GM12878 (cell line): Measurements from ENCODE around the gene B9D1. TPM values are rescaled to one million over a fixed set of nuclear protein-coding genes. Genes with fewer than 3 reads are reported as not detected.

ENCODE experiments used
- ATAC-seq: fragments of 200-7000 bp; cut with Tn5 transposase; 3 replicates; pipeline ENCODE4 v1.9.1; 2020; ENCODE audit warnings: mild to moderate bottlenecking, moderate library complexity
- BruUV-seq: library from RNA; stranded (reverse); fragments of 400-500 nt; replicated peaks from 2 replicates; lab custom pipeline; 2021; lab: Mats Ljungman, UMichigan
- CTCF ChIA-PET: fragments of 300-600 bp; sonication (Branson Sonifier 250); formaldehyde crosslinking; extraction: SDS; loops from one replicate; lab custom pipeline; 2021; ENCODE audit warnings: inconsistent platforms; lab: Yijun Ruan, JAX
- POLR2A ChIA-PET: fragments of 350-600 bp; formaldehyde crosslinking; extraction: SDS; loops from one replicate; lab custom pipeline; 2021; ENCODE audit warnings: inconsistent platforms; lab: Charles Lee
- RAD21 ChIA-PET: fragments of 300-600 bp; sonication (Branson Sonifier 250); formaldehyde crosslinking; loops from one replicate; lab custom pipeline; 2023; ENCODE audit warnings: antibody characterized with exemption; ENCODE audit not compliant: unreplicated experiment; lab: Charles Lee
- SMC1A ChIA-PET: fragments of 300-600 bp; sonication (Branson Sonifier 250); formaldehyde crosslinking; loops from one replicate; lab custom pipeline; 2023; ENCODE audit not compliant: unreplicated experiment, uncharacterized antibody; lab: Charles Lee
- DNase-seq: peaks from one replicate; pipeline ENCODE4 v3.0.0-alpha.2; 2011; ENCODE audit warnings: low read depth, low spot score
- FAIRE-seq: peaks from 3 replicates; lab custom pipeline; 2011; peaks lifted over from hg19 to GRCh38; lab: Jason Lieb, UNC
- H2AFZ ChIP-seq: 2 replicates; pipeline ENCODE4 v1.6.0; 2011; ENCODE audit warnings: low read depth, low read length, control low read depth; ENCODE audit not compliant: control insufficient read depth
- H3K27ac ChIP-seq: 2 replicates; pipeline ENCODE4 v1.5.1; 2011; ENCODE audit warnings: control low read depth; ENCODE audit not compliant: control insufficient read depth, insufficient read depth
- H3K27me3 ChIP-seq, 2 experiments: replicated peaks in 1 of 2; 2 replicates each; pipeline versions ENCODE4 v1.6.0 to v1.6.1; 2011; ENCODE audit warnings: low read length in 1 of 2; ENCODE audit not compliant: control insufficient read depth in 2 of 2, insufficient read depth in 2 of 2
- H3K36me3 ChIP-seq, 2 experiments: 2 replicates each; pipeline ENCODE4 v1.5.1; 2011; ENCODE audit warnings: low read length in 1 of 2; ENCODE audit not compliant: control insufficient read depth in 2 of 2, insufficient read depth in 2 of 2
- H3K4me1 ChIP-seq: 2 replicates; pipeline ENCODE4 v1.6.1; 2011; ENCODE audit warnings: mild to moderate bottlenecking, low read length, moderate library complexity, mixed read lengths; ENCODE audit not compliant: control insufficient read depth, insufficient read depth
- H3K4me2 ChIP-seq: 2 replicates; pipeline ENCODE4 v1.6.0; 2011; ENCODE audit warnings: control low read depth; ENCODE audit not compliant: control insufficient read depth, insufficient read depth
- H3K4me3 ChIP-seq: fragments of 200-600 bp; sonication (generic); 2 replicates; pipeline ENCODE4 v1.5.1; 2016
- H3K79me2 ChIP-seq: 2 replicates; pipeline ENCODE4 v1.6.0; 2011; ENCODE audit warnings: low read length; ENCODE audit not compliant: control insufficient read depth, insufficient read depth
- H3K9ac ChIP-seq: 2 replicates; pipeline ENCODE4 v1.8.0; 2011; ENCODE audit warnings: low read length, control low read depth, mixed read lengths; ENCODE audit not compliant: control insufficient read depth, insufficient read depth
- H3K9me3 ChIP-seq: replicated peaks from 3 replicates; pipeline ENCODE4 v1.5.1; 2011; ENCODE audit warnings: mild to moderate bottlenecking, low read length; ENCODE audit not compliant: control insufficient read depth, insufficient read depth
- H4K20me1 ChIP-seq: 2 replicates; pipeline ENCODE4 v1.6.0; 2011; ENCODE audit not compliant: control insufficient read depth, insufficient read depth
- BCL11A ChIP-seq: IDR thresholded peaks from 2 replicates; pipeline ENCODE4 v1.6.1; 2011; ENCODE audit warnings: low read depth, low read length
- PRDM15 ChIP-seq: fragments of 450-650 bp; formaldehyde crosslinking; IDR thresholded peaks from 2 replicates; pipeline ENCODE4 v1.4.0; 2020; ENCODE audit warnings: mild to moderate bottlenecking, moderate library complexity
- TAF1 ChIP-seq: IDR thresholded peaks from 2 replicates; pipeline ENCODE4 v1.6.1; 2011; ENCODE audit warnings: mild to moderate bottlenecking, low read depth, low read length, borderline replicate concordance
- TBL1XR1 ChIP-seq: IDR thresholded peaks from 2 replicates; pipeline ENCODE4 v1.6.1; 2012; ENCODE audit warnings: low read depth, low read length, improper control_type of control experiment
- ZNF622 ChIP-seq: fragments of 450-650 bp; IDR thresholded peaks from 2 replicates; pipeline ENCODE4 v1.6.1; 2017; ENCODE audit warnings: mild to moderate bottlenecking, inconsistent platforms
- WGBS: methylation state at CpG from one replicate; pipeline ENCODE4 v1.1.6; 2016; ENCODE audit warnings: low lambda C conversion rate; ENCODE audit not compliant: insufficient replicate concordance, insufficient coverage; ENCODE audit errors: missing lambda C conversion rate; 5-methylcytosine and 5-hydroxymethylcytosine counted together
- in situ Hi-C: fragments of 300-500 bp; cut with MboI; formaldehyde crosslinking; loops from 9 replicates; pipeline ENCODE4 v1.14.3; 2018; ENCODE audit warnings: mixed read lengths
- intact Hi-C: fragments of 100-400 bp; cut with micrococcal nuclease; formaldehyde crosslinking; loops from one replicate; pipeline ENCODE4 v1.14.2; 2022; ENCODE audit not compliant: unreplicated experiment
- polyA plus RNA-seq, 11 experiments: library from polyadenylated mRNA; depleted of rRNA in 4 of 11; unstranded in 6 of 11; stranded (reverse) in 5 of 11; fragments of >200 nt; fragmentation: Nextera tagmentation in 4 of 11; fragmentation: Illumina TruSeq in 1 of 11; extraction: Ambion mirVana in 4 of 11; extraction: Trizol in 1 of 11; gene quantifications; 1 replicate in 1 of 11; 2 replicates in 10 of 11; pipeline versions ENCODE4 v1.2.1 to v1.2.3, GENCODE V29; 2011 to 2016; ENCODE audit warnings: inconsistent platforms in 2 of 11, missing spikeins in 2 of 11, low read depth in 1 of 11
- total RNA-seq, 4 experiments: library from RNA; depleted of rRNA in 3 of 4; stranded (reverse); fragments of >200 nt in 3 of 4; fragmentation: Illumina TruSeq in 1 of 4; extraction: Trizol in 1 of 4; gene quantifications; 2 replicates each; pipeline versions ENCODE4 v1.2.1 to v1.2.3, GENCODE V29; 2013 to 2021
- TF ChIP-seq, protein P1 (sequence below): fragments of 450-650 bp; IDR thresholded peaks from 2 replicates; pipeline ENCODE4 v1.6.1; 2016; ENCODE audit warnings: mild to moderate bottlenecking
- TF ChIP-seq, protein P2 (sequence below): IDR thresholded peaks from 2 replicates; pipeline ENCODE4 v1.6.1; 2011; ENCODE audit warnings: low read depth, low read length, improper control_type of control experiment, borderline replicate concordance

The B9D1 gene
- total and polyA plus RNA-seq, 10 of the 15 experiments (the other 5 are each of a cell fraction or from before 2014, with no cell fraction given) = 5.9 to 18.3 (median 9.8) TPM

DNA sequence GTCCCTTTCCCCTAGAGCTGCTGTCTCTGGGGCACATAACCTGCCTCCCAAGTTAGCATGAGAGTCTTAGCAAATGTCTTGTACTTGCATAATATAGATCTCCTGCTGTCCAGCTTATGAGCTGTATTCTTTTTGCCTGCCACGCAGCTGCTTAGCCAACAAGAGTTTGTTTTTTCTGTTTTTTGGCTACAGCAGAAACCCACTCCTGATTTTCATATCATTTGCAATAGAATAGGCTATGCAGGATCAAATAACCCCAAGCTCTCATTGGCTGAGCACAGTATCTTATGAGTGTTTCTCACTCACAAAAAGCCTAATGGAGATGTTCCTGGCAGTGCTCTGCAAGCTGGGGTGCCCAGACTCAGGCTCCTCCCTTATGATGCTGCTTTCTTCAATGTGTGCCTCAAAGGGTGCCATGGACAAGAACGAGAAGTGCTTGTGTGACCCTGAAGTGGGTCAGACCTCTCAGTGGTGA is 23.1 kb downstream of the B9D1 start:
- H3K4me1 ChIP-seq = no peaks in the 10 kb centered on the region

More for the DNA sequence above, 23.1 kb downstream of the B9D1 start:
- ChIA-PET RAD21 (no interaction called here), POLR2A (no interaction called here), CTCF (interaction anchor here (1.1 to 2.8 kb wide), 3 partner anchors 17 to 100 kb away, joined by 3 to 20 read pairs (median 8); partner anchors contain the start of gene B9D1), SMC1A (interaction anchor here (0.8 to 2.0 kb wide), 5 partner anchors 14 to 115 kb away, joined by 3 to 11 read pairs (median 3); no protein-coding TSS in a partner anchor)
- no peak overlapping the region for H2AFZ ChIP-seq
- no peaks in the 10 kb centered on the region for H4K20me1 ChIP-seq
- ATAC-seq (no peak), FAIRE-seq (no peak), DNase-seq (no peak)
- no peak overlapping the region for H3K4me2 ChIP-seq
- no TSS peak for BruUV-seq
- H3K36me3 ChIP-seq = no peaks in the 10 kb centered on the region
- H3K4me3 ChIP-seq = no peak overlapping the region
- H3K9ac ChIP-seq = no peak overlapping the region
- TF ChIP-seq TBL1XR1 (no peak), BCL11A (no peak), TAF1 (no peak), PRDM15 (CRISPR knock-in tag) (no peak), ZNF622 (no peak)
- TF ChIP-seq, protein P1, sequence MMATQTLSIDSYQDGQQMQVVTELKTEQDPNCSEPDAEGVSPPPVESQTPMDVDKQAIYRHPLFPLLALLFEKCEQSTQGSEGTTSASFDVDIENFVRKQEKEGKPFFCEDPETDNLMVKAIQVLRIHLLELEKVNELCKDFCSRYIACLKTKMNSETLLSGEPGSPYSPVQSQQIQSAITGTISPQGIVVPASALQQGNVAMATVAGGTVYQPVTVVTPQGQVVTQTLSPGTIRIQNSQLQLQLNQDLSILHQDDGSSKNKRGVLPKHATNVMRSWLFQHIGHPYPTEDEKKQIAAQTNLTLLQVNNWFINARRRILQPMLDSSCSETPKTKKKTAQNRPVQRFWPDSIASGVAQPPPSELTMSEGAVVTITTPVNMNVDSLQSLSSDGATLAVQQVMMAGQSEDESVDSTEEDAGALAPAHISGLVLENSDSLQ = no peak
- TF ChIP-seq, protein P2, sequence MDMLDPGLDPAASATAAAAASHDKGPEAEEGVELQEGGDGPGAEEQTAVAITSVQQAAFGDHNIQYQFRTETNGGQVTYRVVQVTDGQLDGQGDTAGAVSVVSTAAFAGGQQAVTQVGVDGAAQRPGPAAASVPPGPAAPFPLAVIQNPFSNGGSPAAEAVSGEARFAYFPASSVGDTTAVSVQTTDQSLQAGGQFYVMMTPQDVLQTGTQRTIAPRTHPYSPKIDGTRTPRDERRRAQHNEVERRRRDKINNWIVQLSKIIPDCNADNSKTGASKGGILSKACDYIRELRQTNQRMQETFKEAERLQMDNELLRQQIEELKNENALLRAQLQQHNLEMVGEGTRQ = no peak
- 50% methylated on average over 2 of the region's 2 CpGs for WGBS
- in situ Hi-C loops (loop anchor here (5.0 kb wide), 1 partner anchor 87 kb away; no protein-coding TSS in a partner anchor), intact Hi-C loops (no loop called here)
- no peaks in the 10 kb centered on the region for H3K9me3 ChIP-seq
- no peaks in the 10 kb centered on the region; a peak in 1 of 4 replicates for H3K27me3 ChIP-seq
- no peak overlapping the region for H3K27ac ChIP-seq
- no peaks in the 10 kb centered on the region for H3K79me2 ChIP-seq
